HUDEP-2 (cell line): ENCODE results near the gene CSMD2.

Source experiments
- DNase-seq, 76 experiments: peaks; one replicate each; lab custom pipeline; 2025; ENCODE audit not compliant: unreplicated experiment in 76 of 76; lab: John Stamatoyannopoulos, UW

Gene CSMD2

GRCh38 chr1:33586106-33586505, 578.9 kb downstream of the CSMD2 start:
- no peak for DNase-seq

DNA sequence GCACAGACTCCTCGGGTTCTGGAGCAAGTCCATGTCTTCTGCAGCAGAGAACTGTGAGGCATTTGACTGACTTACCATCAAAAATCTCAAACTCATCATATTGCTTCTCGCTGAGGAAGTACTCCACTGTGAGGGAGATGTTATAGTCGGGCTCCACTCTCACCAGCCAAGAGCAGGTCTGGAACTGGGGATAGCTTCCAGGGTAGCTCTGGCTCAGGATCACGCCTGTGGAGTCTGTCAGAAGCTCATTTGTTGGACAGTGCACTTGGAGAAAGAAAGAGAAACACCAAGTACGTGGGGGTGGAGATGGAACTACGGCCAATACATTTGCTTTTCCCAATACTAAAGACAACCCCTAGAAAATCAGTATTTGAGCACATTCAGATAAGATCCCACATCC, 581.5 kb downstream of the CSMD2 start:
- DNase-seq: no peak

GRCh38 chr1:33578557-33579448, 586.2 kb downstream of the CSMD2 start:
- DNase-seq: no peak

DNA sequence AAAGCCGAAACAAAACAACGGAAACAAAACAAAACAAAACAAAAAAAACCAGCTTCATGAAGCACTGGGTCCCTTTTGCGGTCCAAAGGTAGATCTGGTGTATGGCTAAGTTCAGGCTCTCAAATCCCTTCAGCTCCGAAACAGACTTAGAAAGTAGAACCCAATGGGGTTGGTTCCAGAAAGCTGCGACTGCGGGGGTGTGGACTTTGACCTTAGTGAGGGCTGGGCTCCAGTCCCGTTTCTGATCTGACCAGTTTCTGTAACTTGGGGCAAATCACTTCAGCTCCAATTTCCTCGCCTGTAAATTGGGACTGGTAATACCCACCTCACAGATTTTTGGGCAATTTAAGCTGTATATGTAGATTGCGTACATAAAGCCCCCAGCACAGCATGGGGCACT, 587.4 kb downstream of the CSMD2 start:
- no peak for DNase-seq

- no peak for DNase-seq
Measured at GRCh38 chr1:33576821-33577599, 588.0 kb downstream of the CSMD2 start.

DNA sequence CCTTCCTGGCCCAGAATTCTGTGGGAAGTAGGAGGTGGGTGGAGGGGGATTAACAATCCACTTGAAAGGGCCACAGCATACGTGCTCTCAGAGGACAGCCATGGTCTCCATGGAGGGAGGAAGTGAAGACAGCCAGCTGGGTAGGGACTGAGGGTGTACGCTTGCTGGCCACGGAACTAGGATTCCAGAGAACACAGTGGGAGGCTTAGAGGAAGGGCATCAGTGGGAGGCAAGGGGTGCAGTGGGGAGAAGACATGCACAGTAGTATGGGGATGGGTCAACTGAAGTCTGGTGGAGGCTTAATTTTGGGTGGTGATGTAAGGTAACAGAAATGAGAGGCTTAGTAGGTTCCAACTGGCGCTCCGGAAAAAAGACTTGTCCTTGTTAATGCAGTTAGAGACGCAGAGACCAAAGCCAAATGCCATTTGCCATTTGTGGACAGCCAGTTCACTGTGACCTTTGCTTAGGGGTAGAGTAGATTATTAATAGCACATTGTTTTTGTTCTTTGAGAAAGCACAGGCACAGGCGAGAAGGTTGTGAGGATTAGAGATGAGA, 589.6 kb downstream of the CSMD2 start:
- no peak for DNase-seq

GRCh38 chr1:33573661-33574060, 591.4 kb downstream of the CSMD2 start:
- DNase-seq: no peak

- DNase-seq: no peak
Measured at GRCh38 chr1:33572387-33572786, 592.6 kb downstream of the CSMD2 start.

GRCh38 chr1:33569331-33569730, 595.7 kb downstream of the CSMD2 start:
- DNase-seq: no peak

DNA sequence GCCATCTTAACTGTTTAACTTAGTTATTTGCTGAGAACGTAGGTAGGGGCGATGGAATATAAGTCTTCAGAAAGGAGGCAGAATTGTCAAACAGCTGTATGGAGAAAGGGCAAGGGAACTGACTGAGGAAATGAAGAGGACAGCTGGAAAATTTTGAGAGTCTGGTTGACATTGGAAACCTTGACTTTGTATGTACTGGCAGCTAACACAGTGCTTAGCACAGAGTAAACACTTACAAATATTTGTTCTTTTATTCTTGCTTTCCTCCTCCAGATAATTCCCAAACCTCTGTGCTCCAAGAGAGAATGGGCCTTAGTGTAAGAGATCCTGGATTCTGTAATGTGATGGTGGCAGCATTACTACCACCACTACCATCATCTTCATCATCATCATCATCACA, 601.3 kb downstream of the CSMD2 start:
- DNase-seq: no peak

GRCh38 chr1:33562563-33562962, 602.5 kb downstream of the CSMD2 start:
- DNase-seq: no peak

- no peak for DNase-seq
Measured at GRCh38 chr1:33561576-33561975, 603.5 kb downstream of the CSMD2 start.

GRCh38 chr1:33560680-33561079, 604.4 kb downstream of the CSMD2 start:
- no peak for DNase-seq

- no peak for DNase-seq
Measured at GRCh38 chr1:33548721-33549120, 616.3 kb downstream of the CSMD2 start.

GRCh38 chr1:33548319-33548718, 616.7 kb downstream of the CSMD2 start:
- no peak for DNase-seq

GRCh38 chr1:33547576-33547975, 617.5 kb downstream of the CSMD2 start:
- DNase-seq: peak in 1 of 76 experiments; percentile 2

- no peak for DNase-seq
Measured at GRCh38 chr1:33541966-33542365, 623.1 kb downstream of the CSMD2 start.

GRCh38 chr1:33537885-33538284, 627.1 kb downstream of the CSMD2 start:
- no peak for DNase-seq

- no peak for DNase-seq
Measured at GRCh38 chr1:33535334-33535733, 629.7 kb downstream of the CSMD2 start.

- no peak for DNase-seq
Measured at GRCh38 chr1:33532936-33533335, 632.1 kb downstream of the CSMD2 start.

DNA sequence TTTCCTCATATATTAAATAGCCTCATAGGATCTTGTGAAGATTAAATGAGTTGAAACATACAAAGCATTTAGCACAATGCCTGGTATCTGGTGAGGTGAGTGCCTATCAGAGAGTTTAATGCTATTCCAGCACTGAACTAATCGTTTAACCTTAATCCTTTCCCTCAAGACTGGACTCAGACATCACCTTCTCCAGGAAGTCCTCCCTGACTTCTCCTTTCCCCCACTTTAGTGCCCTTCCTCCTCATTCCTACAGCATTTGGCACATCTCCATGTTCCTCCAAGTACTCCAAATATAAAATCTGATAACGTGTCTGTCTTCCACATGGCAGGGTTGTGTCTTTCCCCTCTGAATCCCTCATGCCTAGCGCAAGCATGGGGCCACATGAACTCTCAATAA, 632.8 kb downstream of the CSMD2 start:
- DNase-seq: no peak

DNA sequence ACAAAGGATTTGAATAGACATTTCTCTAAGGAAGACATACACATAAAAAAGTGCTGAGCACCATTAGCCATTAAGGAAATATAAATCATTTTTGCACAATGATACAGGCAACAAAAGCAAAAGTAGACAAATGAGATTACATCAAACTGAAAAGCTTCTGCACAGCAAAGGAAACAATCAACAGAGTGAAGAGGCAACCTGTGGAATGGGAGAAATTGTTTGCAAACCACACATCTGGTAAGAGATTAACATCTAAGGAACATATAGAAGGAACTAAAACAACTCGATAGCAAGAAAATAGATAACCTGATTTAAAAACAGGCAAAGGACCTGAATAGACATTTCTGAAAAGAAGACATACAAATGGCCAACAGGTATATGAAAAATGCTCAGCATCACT, 635.1 kb downstream of the CSMD2 start:
- DNase-seq: no peak
